HUES48 (cell line): ENCODE data around the gene RBM20.

Source experiments
- H3K27ac ChIP-seq: one replicate; pipeline ENCODE4 v1.7.0; 2013; ENCODE audit warnings: low read depth, low read length, inconsistent platforms
- H3K27me3 ChIP-seq: 2 replicates; pipeline ENCODE4 v1.6.1; 2013; ENCODE audit warnings: mild to moderate bottlenecking, low read length; ENCODE audit not compliant: control insufficient read depth, insufficient read depth
- H3K36me3 ChIP-seq: 2 replicates; pipeline ENCODE4 v1.6.1; 2013; ENCODE audit warnings: low read length; ENCODE audit not compliant: control insufficient read depth, insufficient read depth
- H3K4me1 ChIP-seq: 2 replicates; pipeline ENCODE4 v1.6.1; 2013; ENCODE audit warnings: mild to moderate bottlenecking, low read length; ENCODE audit not compliant: control insufficient read depth, insufficient read depth
- H3K4me3 ChIP-seq: 2 replicates; pipeline ENCODE4 v1.5.1; 2013; ENCODE audit warnings: mild to moderate bottlenecking, low read depth, low read length
- H3K9ac ChIP-seq: 2 replicates; pipeline ENCODE4 v1.6.1; 2013; ENCODE audit warnings: mild to moderate bottlenecking, low read depth, low read length, moderate library complexity
- H3K9me3 ChIP-seq: 2 replicates; pipeline ENCODE4 v1.6.1; 2013; ENCODE audit warnings: low read length; ENCODE audit not compliant: control insufficient read depth, insufficient read depth

The RBM20 gene

GRCh38 chr10:110829721-110830410 is 185.7 kb downstream of the RBM20 start:
- Histone ChIP-seq H3K4me1 (peaks cover 4% of the 10 kb centered on the region; the same call in 1 of the 2 replicates), H3K27me3 (no peaks in the 10 kb centered on the region), H3K36me3 (no peaks in the 10 kb centered on the region), H3K9ac (no peak overlapping the region), H3K27ac (no peak overlapping the region), H3K9me3 (no peaks in the 10 kb centered on the region), H3K4me3 (no peak overlapping the region)

GRCh38 chr10:110833234-110833940 is 189.3 kb downstream of the RBM20 start:
- H3K27ac ChIP-seq = no peak overlapping the region
- no peak overlapping the region for H3K4me3 ChIP-seq
- no peaks in the 10 kb centered on the region for H3K9me3 ChIP-seq
- no peaks in the 10 kb centered on the region for H3K36me3 ChIP-seq
- H3K4me1 ChIP-seq = peaks cover 7% of the 10 kb centered on the region; the same call in 1 of the 2 replicates
- no peak overlapping the region for H3K9ac ChIP-seq
- H3K27me3 ChIP-seq = no peaks in the 10 kb centered on the region

- peaks cover 7% of the 10 kb centered on the region; the same call in 1 of the 2 replicates for H3K4me1 ChIP-seq
- no peak overlapping the region for H3K27ac ChIP-seq
Observed at GRCh38 chr10:110833941-110834628, 189.9 kb downstream of the RBM20 start.

GRCh38 chr10:110834629-110835301 is 190.6 kb downstream of the RBM20 start:
- H3K36me3 ChIP-seq = no peaks in the 10 kb centered on the region
- no peak overlapping the region for H3K27ac ChIP-seq
- peaks cover 7% of the 10 kb centered on the region; the same call in 1 of the 2 replicates for H3K4me1 ChIP-seq
- H3K4me3 ChIP-seq = no peak overlapping the region
- H3K9ac ChIP-seq = no peak overlapping the region; the same call in 1 of the 2 replicates
- H3K9me3 ChIP-seq = no peaks in the 10 kb centered on the region
- H3K27me3 ChIP-seq = no peaks in the 10 kb centered on the region

More at GRCh38 chr10:110833941-110834628, 189.9 kb downstream of the RBM20 start:
- Histone ChIP-seq H3K27me3 (no peaks in the 10 kb centered on the region), H3K9me3 (no peaks in the 10 kb centered on the region), H3K9ac (no peak overlapping the region; the same call in 1 of the 2 replicates), H3K36me3 (no peaks in the 10 kb centered on the region), H3K4me3 (no peak overlapping the region)

GRCh38 chr10:110835841-110836240 is 191.7 kb downstream of the RBM20 start:
- H3K9me3 ChIP-seq = no peaks in the 10 kb centered on the region
- H3K27me3 ChIP-seq = no peaks in the 10 kb centered on the region
- no peak overlapping the region for H3K4me3 ChIP-seq
- no peak overlapping the region for H3K9ac ChIP-seq
- peaks cover 7% of the 10 kb centered on the region; the same call in 1 of the 2 replicates for H3K4me1 ChIP-seq
- H3K36me3 ChIP-seq = no peaks in the 10 kb centered on the region
- no peak overlapping the region for H3K27ac ChIP-seq

- no peaks in the 10 kb centered on the region for H3K9me3 ChIP-seq
- no peak overlapping the region for H3K9ac ChIP-seq
- no peaks in the 10 kb centered on the region for H3K27me3 ChIP-seq
- no peaks in the 10 kb centered on the region for H3K36me3 ChIP-seq
- no peak overlapping the region for H3K27ac ChIP-seq
- H3K4me1 ChIP-seq = peaks cover 7% of the 10 kb centered on the region; the same call in 1 of the 2 replicates
- H3K4me3 ChIP-seq = no peak overlapping the region
Observed at GRCh38 chr10:110836706-110837105, 192.6 kb downstream of the RBM20 start.

- Histone ChIP-seq H3K9ac (no peak overlapping the region), H3K4me1 (peaks cover 7% of the 10 kb centered on the region; the same call in 1 of the 2 replicates), H3K9me3 (no peaks in the 10 kb centered on the region), H3K27me3 (no peaks in the 10 kb centered on the region), H3K27ac (no peak overlapping the region), H3K36me3 (no peaks in the 10 kb centered on the region), H3K4me3 (no peak overlapping the region)
Observed at GRCh38 chr10:110837418-110838171, 193.5 kb downstream of the RBM20 start.

GRCh38 chr10:110840225-110840922 is 196.2 kb downstream of the RBM20 start:
- Histone ChIP-seq H3K36me3 (no peaks in the 10 kb centered on the region), H3K9ac (no peak overlapping the region), H3K27ac (no peak overlapping the region), H3K4me3 (no peak overlapping the region), H3K27me3 (no peaks in the 10 kb centered on the region), H3K9me3 (no peaks in the 10 kb centered on the region), H3K4me1 (no peaks in the 10 kb centered on the region)

GRCh38 chr10:110840923-110841428 is 196.8 kb downstream of the RBM20 start:
- no peak overlapping the region for H3K27ac ChIP-seq
- no peak overlapping the region for H3K4me3 ChIP-seq
- no peaks in the 10 kb centered on the region for H3K36me3 ChIP-seq
- no peaks in the 10 kb centered on the region for H3K4me1 ChIP-seq
- H3K9ac ChIP-seq = no peak overlapping the region
- no peaks in the 10 kb centered on the region for H3K27me3 ChIP-seq
- no peaks in the 10 kb centered on the region for H3K9me3 ChIP-seq
